Kidney tubule cell (primary cell): ENCODE measurements around the gene CDKN1A.
"Not testable (repeated sequence)": the region's sequence is repeated elsewhere in the genome, so short reads cannot be mapped to it uniquely, and the experiment has no call there.

Experiments used
- DNase-seq: peaks from one replicate; pipeline ENCODE4 v3.0.0-alpha.2; 2018; ENCODE audit warnings: low spot score

CDKN1A gene

DNA sequence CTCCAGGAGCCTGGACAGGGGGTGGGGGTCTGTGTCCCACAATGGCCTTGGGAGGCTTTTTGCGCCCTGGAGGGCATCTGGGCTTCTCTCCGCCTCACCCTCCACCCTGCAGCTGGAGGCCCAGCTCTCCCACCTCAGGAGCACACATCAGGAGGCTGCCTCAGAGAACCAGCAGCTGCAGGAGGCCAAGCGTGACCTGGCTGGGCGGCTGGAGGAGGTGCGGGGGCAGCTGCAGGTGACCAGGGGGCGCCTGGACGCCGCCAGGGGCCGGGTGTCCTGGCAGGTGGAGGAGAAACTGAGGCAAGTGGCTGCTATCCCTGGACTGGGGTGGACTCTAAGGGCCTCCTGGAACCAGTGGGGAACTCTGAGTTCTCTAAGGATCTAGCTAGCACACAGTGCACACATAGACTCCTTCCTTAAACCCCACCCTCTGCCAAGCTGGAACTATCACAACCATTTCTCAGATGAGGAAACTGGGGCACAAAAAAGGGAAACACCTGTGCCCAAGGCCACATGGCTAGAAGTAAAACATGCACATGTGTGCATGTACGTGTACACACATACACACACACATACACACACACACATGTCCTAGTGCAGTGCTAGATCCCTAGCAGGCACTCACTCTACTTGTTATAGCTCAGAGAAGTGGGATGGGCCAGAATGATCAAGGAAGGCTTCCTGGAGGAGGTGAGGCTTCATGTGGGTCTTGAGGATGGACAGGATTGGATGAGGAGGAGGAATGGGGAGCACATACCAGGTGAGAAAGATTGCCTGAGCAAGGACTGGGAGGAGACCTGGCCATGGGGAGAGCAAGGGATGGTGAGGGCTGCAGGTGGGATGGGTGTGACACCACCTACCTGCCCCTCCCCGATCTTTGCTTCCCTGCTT, 42.0 kb downstream of the CDKN1A start:
- no peak for DNase-seq

DNA sequence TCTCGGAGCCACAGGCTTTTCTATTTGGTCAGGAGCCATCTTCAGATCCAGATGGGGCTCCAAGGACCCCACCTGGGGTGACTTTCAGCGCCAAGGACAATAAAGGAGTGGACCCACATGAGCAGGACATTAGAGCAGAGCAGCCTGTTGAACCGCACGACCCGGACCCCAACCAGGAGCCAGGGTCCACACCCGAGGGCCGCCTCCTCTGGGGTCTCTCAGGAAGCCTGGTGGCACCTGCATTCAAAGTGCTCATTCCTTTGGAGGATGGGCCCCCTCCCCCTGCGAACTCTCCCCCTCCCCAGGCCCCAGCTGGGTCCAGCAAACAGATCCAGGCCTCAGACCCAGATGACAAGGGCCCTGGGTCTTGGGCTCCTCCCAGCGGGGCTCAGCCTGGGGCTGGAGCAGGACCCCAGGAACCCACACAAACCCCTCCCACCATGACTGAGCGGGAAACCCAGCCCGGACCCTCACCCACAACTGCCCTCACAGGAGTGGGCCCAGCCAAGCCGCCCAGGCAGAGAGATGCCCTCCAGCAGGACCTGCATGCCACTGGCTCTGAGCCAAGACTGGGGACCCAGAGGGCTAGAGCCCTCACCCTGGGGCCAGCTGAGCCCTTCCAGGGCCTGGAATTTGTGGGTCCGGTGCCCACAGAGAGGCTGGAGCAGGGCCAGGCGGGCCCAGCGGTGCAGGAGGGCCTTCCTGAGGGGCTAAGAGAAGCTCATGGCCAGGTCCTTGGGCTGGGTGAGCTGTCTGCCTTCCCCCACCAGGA, 43.0 kb downstream of the CDKN1A start:
- no peak for DNase-seq

DNA sequence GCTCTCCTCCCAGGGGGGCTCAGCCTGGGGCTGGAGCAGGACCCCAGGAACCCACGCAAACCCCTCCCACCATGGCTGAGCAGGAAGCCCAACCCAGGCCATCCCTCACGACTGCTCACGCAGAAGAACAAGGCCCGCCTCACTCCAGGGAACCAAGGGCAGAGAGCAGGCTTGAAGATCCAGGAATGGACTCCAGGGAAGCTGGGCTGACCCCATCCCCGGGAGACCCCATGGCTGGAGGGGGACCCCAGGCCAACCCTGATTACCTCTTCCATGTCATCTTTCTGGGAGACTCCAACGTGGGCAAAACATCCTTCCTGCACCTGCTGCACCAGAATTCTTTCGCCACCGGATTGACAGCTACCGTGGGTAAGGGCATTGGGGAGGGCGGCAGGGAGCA, 43.9 kb downstream of the CDKN1A start:
- no peak for DNase-seq

DNA sequence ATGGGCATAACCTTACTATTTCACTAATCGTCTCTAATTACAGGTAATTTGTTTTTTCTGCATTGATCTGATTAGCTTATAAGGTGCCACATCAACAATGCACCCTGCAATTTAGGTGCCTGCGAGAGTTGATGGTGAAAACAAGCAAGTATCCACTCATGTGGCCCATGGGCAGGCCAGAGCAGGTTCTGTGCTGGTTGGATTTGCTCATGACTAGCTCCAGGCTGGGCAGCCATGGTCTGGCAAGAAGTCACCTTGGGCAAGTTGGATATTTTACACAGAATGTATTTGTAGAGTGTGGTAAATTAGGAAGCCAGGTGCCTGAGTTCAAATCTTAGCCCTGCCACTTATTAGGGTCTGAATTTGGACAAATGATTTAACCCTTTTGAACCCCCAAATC, 44.4 kb downstream of the CDKN1A start:
- no peak for DNase-seq

DNA sequence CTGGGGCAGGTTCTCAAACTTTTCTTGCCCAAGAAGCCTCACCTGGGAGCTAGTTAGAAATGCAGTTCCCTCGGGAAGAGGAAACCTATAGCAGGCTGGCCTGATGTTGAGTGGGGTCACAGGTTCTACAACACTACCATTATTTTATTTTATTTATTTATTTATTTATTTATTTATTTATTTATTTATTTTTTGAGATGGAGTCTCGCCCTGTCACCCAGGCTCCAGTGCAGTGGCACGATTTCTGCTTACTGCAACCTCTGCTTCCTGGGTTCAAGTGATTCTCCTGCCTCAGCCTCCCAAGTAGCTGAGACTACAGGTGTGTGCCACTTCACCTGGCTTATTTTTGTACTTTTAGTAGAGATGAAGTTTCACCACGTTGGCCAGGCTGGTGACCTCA, 45.5 kb downstream of the CDKN1A start:
- not testable (repeated sequence) for DNase-seq

DNA sequence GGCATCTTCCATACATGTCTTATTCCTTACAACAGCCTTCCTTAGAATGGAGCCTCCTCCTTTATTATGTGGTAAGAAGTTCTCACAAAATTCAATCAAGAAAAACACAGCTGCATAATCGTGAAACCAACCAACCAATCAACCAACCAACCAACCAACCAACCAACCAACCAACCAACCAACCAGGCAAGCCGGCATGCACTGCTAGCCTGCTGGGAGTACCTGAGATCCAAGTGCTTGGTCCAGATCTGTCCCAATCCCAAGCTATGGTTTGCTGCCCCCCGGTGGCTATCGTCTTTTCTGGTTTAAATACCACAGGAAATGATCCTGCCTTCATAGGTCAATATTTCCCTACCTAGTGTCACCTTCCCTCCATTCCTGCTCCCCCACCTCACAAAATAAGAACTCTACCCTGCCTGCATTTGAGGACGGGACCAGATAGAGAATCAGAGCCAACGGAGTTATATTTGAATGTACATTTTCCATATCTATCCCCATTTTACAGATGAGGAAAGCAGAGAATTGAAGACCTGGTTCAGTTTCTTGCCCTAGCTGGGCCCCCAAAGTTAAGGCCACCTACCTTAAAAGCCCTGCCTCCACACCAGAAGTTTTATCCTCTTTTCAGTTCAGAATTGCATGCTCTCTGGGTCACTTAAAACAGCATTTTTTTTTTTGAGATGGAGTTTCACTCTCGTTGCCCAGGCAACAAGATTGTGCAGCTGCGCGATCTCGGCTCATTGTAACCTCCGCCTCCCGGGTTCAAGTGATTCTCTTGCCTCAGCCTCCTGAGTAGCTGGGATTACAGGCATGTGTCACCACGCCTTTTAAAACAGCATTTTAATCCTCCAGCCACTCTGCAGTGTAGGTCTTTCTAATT, 46.2 kb downstream of the CDKN1A start:
- DNase-seq = peak; percentile 72

DNA sequence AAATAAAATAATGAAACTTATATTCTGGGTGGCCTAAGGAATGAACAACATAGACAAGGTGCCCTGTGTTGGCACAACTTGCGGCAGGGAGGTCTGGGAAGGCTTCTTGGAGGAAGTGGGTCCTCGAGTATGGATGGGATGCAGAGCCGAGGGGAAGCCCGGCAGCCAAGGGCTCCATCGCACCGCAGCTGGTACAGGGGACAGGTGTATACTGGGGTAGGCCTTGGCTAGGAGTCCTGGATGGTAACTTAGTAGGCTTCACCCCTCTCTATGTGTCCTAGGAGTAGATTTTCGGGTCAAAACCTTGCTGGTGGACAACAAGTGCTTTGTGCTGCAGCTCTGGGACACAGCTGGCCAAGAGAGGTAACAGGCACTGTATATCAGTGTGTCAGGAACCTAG, 47.1 kb downstream of the CDKN1A start:
- no peak for DNase-seq

DNA sequence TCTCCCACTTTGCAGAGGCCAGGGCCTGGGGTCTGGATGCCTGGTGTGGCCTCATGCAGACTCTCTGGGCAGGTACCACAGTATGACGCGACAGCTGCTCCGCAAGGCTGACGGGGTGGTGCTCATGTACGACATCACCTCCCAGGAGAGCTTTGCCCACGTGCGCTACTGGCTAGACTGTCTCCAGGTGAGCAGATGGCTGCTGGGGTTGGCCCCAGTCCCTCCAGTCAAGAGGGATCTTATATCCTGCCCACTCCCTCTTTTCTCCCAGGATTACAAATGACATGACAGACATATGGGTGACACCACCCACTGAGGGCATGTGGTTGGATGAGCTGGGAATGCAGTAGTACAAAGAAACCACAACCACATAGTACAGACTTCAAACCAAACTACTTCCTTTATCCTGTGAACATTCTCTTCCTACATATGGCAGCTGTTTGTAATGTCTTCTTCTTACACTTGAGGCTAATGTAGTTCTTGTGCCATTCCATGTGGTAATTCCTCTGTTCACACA, 49.0 kb downstream of the CDKN1A start:
- peak; percentile 68 for DNase-seq

DNA sequence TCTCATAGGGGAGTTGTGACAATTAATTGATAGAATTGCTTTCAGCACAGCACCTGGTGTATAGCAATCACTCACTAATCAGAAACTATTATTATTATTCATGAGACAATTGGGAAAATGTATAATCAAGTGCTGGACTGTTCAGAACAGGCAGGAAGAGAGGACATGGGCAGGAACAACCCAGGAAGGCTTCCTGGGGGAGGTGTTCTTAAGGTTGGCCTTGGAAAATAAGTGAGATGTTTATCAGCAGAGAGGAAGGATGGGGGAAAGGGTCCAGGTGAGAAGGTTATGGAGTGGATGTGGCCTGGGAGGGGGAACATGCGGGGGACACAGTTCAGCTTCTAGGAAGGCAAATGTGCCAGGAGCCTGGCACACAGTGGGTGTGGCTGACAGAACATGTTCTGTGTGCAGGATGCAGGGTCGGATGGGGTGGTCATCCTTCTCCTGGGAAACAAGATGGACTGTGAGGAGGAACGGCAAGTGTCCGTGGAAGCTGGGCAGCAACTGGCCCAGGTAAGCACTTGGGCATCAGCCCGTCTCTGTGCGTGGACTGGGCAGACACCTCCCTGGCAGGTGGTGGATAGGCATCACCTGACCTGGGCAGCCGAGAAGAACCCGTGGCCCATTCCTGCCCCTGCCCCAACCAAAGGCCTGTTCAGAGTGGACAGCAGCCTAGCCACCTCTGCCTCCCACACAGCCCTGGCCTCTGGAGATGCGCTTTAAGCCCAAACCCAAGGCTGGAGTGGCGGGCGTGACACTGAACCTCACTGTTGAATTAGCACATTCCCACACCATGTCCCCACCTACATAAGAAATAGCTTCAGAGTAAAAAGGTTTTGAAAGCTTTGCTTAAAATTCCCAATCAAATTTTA, 50.0 kb downstream of the CDKN1A start:
- DNase-seq = no peak

DNA sequence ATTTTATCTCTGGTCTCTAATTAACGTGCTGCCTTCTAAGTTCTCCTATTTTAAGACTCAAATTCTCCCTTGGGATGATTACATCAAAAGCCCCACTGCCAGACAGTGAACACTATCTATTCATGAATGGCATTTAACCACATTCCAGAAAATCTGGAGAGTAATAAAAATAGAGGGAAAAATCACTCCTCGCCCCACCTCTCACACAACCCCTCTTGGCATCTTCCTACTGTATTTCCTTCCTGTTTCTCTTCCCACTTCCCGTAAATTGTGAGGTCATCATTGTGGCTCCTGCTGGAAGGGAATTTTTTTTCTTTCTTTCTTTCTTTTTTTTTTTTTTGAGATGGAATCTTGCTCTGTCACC, 50.6 kb downstream of the CDKN1A start:
- no peak for DNase-seq

DNA sequence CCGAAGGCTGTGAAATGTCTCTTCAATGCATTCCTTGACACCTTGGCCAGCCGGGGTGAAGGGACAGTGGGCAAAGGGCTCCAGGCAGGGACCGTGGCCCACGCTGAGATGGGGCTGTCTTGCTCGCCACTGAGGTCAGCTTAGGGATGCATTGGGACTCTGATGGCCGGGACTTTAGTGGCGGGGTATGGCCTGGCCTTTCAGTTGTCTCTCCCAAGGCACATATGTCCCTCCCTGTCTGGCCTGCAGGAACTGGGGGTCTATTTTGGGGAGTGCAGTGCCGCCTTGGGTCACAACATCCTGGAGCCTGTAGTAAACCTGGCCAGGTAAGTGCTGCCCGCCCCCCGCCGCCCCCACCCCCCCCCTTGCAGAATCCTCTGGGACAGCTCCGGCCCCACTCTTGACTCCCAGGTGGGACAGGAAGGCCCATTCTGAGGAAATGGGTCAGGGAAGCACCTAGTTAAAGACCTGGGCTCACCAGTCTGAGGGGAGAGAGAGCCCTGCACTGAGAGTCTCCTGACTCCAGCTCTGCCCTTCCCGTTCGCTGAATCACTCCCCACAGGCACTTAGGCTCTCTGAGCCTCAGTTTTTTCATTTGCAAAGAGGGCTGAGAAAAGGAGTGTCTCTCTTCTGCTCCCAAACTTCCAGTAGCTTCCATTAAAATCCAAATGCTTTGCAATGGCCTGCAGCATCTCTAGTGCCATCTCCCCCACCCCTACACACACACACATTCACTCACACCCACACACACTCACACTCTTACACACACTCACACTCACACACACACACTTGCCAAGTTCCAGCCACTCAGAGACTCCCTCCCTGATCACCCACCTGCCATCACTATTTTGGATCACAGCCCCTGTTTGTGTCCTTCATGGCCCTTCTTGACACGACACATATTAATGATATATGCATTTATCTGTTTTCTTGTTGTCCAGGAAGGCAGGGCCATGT, 52.2 kb downstream of the CDKN1A start:
- no peak for DNase-seq

DNA sequence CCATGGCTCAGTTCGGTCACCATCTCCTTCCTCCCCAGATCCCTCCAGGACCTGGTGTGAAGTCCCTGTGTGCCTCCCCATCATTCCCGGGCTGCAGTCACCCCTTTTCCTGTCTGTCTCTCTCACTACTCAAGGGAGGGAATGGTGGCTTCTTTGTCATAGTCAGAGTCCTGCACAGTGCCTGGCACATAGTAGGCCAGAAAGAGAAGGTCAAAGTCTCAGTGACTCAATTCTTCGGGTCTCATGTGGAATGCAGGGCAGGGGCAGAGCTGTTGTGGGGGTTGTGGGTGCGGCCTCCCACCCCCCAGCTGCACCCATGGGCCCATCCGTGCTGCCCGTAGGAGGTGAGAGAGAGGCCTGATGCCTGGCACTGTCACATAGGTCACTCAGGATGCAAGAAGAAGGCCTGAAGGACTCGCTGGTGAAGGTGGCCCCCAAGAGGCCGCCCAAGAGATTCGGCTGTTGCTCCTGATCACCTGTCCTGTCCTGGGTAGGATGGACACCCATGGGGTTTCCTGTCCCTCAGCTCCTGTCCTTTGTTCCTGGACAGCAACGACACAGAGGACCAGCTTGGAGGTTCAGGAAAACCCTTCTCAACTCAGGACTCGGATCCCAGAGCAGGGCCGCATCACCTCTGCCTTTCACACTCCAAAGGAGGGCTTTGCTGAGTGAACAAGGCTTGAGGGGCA, 53.3 kb downstream of the CDKN1A start:
- DNase-seq = no peak

DNA sequence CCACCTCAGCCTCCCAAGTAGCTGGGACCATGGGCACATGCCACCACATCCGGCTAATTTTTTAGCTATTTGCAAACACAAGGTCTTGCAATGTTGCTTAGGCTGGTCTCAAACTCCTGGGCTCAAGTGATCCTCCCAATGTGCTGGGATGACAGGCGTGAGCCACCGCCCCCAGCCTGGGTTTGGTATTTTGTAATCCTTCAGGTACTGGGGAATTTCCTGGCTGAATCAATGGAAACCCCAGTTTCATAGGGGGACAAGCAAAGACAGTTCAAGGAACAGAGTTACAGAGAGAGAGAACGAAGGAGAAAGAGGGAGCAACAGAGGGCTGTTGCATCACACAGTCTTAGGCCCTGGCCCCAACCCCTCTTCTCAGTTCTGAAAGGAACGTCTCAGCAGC, 54.8 kb downstream of the CDKN1A start:
- DNase-seq = no peak

DNA sequence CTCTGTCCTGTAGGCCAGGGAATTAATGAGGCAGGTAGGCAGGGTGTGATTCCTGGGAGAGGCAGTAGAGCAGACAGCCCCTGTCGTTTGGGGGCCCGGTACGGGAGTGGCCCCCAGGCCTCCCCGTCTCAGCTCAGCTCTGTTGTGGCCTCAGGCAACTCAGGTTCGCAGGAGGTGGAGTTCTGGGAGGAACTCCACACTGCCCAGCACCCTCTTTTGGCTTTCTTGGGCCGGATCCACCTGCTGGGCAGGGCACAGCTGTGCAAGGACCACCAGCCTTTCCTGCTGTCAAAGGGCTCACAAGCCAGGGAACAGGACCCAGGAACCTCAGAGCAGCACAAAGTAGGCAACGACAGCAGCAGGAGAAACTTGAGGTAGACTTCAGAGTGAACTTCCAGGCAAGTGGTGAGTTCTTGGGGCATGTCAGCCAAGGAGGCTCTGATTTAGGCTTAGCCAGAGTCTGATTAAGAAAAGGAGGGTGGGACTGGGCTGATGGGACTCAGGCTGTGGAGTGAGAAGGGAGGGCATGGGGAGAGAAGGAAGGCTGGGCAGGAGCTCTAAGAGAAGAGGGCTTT, 56.1 kb downstream of the CDKN1A start:
- no peak for DNase-seq

DNA sequence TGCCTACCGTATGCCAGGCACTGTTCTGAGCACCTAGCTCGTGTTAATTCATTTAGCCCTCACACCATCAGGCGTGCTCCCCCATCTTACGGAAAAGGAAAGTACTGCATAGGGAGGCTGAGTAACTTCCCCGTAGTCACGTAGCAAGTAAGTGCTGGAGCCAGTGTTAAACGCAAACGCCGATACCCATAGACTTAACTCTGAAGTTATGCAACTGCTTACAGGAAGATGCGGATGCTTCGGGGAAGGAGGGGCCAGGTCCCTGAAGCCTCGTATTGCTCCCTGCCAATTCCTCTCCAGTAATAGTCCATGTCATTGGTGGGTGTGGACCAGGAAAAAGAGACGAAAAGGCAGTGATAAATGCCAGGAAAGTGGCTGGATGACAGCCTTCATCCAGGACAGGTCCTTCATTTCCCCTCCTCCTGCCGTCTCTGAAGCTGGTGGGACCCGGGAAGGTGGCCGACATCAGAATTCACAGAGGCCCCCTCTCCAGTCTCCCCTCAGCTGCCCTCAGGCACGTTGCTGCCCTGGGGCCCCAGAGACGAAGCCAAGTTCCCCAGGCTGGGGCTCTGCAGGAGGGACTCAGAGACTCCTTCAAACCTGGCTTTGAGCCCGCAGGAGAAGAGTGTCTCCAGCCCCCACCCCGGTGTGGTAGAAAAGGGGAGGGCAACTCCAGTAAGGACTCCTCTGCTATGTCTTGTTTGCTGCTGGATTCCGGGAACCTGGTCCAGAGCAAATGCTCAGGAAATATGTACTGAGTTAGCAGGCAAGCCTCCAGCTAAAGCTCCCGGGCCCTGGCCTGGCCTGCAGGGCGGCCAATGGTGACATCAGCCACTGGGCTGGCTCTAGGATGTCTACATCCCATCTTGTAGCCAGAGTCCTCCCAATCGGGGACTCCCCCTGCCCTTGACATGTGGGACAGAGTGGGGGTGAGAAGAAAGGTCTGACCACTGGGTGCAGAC, 56.9 kb downstream of the CDKN1A start:
- DNase-seq = peak; percentile 56
